A172 (cell line): ENCODE measurements around the gene ATP10B. TPM values are rescaled to one million over a fixed set of nuclear protein-coding genes. Genes with fewer than 3 reads are reported as not detected.
"Not testable (repeated sequence)": the region's sequence is repeated elsewhere in the genome, so short reads cannot be mapped to it uniquely, and the experiment has no call there.

Experiments
- DNase-seq: peaks from one replicate; pipeline ENCODE4 v3.0.0-alpha.2; 2015; ENCODE audit warnings: low spot score
- total RNA-seq: library from RNA; depleted of rRNA; stranded (reverse); fragments of >200 nt; shearing (Covaris generic); gene quantifications from 2 replicates; pipeline ENCODE4 v1.2.3, GENCODE V29; 2014; rRNA removed

Gene ATP10B
- total RNA-seq = not detected in 2 replicates

GRCh38 chr5:160852049-160852448 is at the start of gene ATP10B:
Gene ATP10B (minus strand): TSS chr5:160852211. CDS start chr5:160688074, 164,137 bp downstream.
- no peak for DNase-seq

- DNase-seq = no peak
Observed at GRCh38 chr5:160901656-160902055, 49.6 kb upstream of the ATP10B start.

- no peak for DNase-seq
Observed at GRCh38 chr5:160899735-160900134, 47.7 kb upstream of the ATP10B start.

GRCh38 chr5:160893180-160893964 is 41.4 kb upstream of the ATP10B start:
- not testable (repeated sequence) for DNase-seq

- DNase-seq = no peak
Observed at GRCh38 chr5:160887780-160888179, 35.8 kb upstream of the ATP10B start.

GRCh38 chr5:160873560-160874200 is 21.7 kb upstream of the ATP10B start:
- not testable (repeated sequence) for DNase-seq

- no peak for DNase-seq
Observed at GRCh38 chr5:160869989-160870521, 18.0 kb upstream of the ATP10B start.

- no peak for DNase-seq
Observed at GRCh38 chr5:160867976-160868375, 16.0 kb upstream of the ATP10B start.

- DNase-seq = no peak
Observed at GRCh38 chr5:160851451-160851850, 560 bp downstream of the ATP10B start.

GRCh38 chr5:160850421-160850820 is 1.6 kb downstream of the ATP10B start:
- no peak for DNase-seq

- no peak for DNase-seq
Observed at GRCh38 chr5:160847526-160848085, 4.4 kb downstream of the ATP10B start.

GRCh38 chr5:160846642-160847041 is 5.4 kb downstream of the ATP10B start:
- DNase-seq = no peak

GRCh38 chr5:160844177-160844576 is 7.8 kb downstream of the ATP10B start:
- no peak for DNase-seq

GRCh38 chr5:160843240-160843639 is 8.8 kb downstream of the ATP10B start:
- no peak for DNase-seq

GRCh38 chr5:160837749-160838593 is 14.0 kb downstream of the ATP10B start:
- no peak for DNase-seq

- DNase-seq = no peak
Observed at GRCh38 chr5:160837211-160837610, 14.8 kb downstream of the ATP10B start.

GRCh38 chr5:160835818-160836528 is 16.0 kb downstream of the ATP10B start:
- DNase-seq = no peak

- DNase-seq = no peak
Observed at GRCh38 chr5:160835376-160835775, 16.6 kb downstream of the ATP10B start.

GRCh38 chr5:160833806-160834205 is 18.2 kb downstream of the ATP10B start:
- DNase-seq = no peak

GRCh38 chr5:160831801-160832200 is 20.2 kb downstream of the ATP10B start:
- DNase-seq = no peak
